ENCODE results near the gene SERTAD1.

DNA sequence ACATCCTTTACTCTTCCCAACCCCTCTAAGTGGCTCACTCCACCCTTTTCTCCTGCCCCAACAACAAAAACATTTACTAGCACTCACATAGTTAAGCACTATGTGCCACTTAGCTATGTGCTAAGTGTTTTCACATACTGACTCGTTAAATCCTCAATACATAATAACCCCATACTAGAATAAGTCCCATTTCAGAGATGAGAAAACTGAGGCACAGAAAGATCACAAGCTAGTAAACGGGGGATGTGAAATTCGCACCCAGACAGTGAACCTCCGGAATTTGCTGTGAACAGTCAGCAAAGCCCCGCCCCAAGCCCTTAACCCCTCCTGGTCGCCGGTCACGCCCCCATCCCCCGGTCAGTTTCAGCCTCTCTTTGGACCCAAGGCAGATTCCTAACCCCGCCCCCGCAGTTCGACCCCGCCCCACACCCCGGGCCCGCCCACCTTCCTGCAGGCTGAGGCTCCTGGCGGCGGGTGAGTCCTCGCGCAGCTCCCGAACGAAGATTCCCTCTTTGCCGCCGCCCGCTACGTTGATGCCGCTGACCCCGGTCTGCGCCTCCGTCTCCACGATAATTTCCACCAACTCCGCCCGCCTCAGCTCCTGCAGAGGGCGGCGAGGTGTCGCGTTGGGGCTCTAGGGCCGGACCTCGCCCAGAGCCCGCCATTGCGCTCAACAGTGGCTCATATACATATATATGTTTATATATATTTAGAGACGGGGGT is 22.4 kb downstream of the SERTAD1 start:
- TF ChIP-seq, protein P1, sequence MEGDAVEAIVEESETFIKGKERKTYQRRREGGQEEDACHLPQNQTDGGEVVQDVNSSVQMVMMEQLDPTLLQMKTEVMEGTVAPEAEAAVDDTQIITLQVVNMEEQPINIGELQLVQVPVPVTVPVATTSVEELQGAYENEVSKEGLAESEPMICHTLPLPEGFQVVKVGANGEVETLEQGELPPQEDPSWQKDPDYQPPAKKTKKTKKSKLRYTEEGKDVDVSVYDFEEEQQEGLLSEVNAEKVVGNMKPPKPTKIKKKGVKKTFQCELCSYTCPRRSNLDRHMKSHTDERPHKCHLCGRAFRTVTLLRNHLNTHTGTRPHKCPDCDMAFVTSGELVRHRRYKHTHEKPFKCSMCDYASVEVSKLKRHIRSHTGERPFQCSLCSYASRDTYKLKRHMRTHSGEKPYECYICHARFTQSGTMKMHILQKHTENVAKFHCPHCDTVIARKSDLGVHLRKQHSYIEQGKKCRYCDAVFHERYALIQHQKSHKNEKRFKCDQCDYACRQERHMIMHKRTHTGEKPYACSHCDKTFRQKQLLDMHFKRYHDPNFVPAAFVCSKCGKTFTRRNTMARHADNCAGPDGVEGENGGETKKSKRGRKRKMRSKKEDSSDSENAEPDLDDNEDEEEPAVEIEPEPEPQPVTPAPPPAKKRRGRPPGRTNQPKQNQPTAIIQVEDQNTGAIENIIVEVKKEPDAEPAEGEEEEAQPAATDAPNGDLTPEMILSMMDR (IDR thresholded peaks at IDR 0.05; ENCODE audit: insufficient read depth, low read depth, low read length), result no peak
- no peak for TF ChIP-seq EZH2 (IDR thresholded peaks at IDR 0.05; ENCODE audit: insufficient read depth, low read length)

Data from astrocyte (in vitro differentiated cells and primary cell).